ENCODE measurements around the gene CNTNAP5. TPM values are rescaled to one million over a fixed set of nuclear protein-coding genes. Genes with fewer than 3 reads are reported as not detected.

The CNTNAP5 gene
- total and polyA plus RNA-seq, 2 of the 8 experiments (the other 6 are each of a cell fraction or from before 2014, with no cell fraction given) = 0.11 to 0.76 TPM

- Histone ChIP-seq H3K18ac (ENCODE audit: extremely low read depth, low read length) (no peak overlapping the region), H2BK15ac (ENCODE audit: low read length) (no peak overlapping the region), H3K4me2 (ENCODE audit: insufficient read depth in 1 of 2, low read depth in 2 of 2, low read length in 2 of 2) (no peak overlapping the region), H3K23ac (ENCODE audit: insufficient read length) (no peak overlapping the region), H3K14ac (ENCODE audit: insufficient read length) (no peak overlapping the region), H3K23me2 (ENCODE audit: low read depth, low read length) (no peaks in the 10 kb centered on the region; the same call in 1 of the 2 replicates), H3K9me3 (ENCODE audit: insufficient read depth in 2 of 2, low read depth in 1 of 2, low read length in 1 of 2) (no peaks in the 10 kb centered on the region), H2AFZ (ENCODE audit: low read length) (no peak overlapping the region), H3K4ac (replicated peaks; ENCODE audit: insufficient read length, low read depth, low read length) (no peak overlapping the region), H3K27ac (ENCODE audit: low read depth, low read length) (no peak overlapping the region), H3K4me3 (ENCODE audit: extremely low read depth in 1 of 4, insufficient read depth in 2 of 4, low read depth in 3 of 4, low read length in 4 of 4) (no peak overlapping the region), H2BK12ac (ENCODE audit: low read depth, low read length) (no peak overlapping the region), H4K91ac (replicated peaks; ENCODE audit: insufficient read length, low read length) (no peak overlapping the region), H2BK20ac (ENCODE audit: low read length) (no peak overlapping the region), H3K56ac (replicated peaks; ENCODE audit: insufficient read length, low read depth, low read length) (no peak overlapping the region), H4K8ac (ENCODE audit: extremely low read depth, insufficient read depth, low read length) (no peak overlapping the region), H3K79me2 (ENCODE audit: control insufficient read depth in 1 of 2, insufficient read depth in 2 of 2, low read length in 2 of 2) (no peaks in the 10 kb centered on the region), H4K5ac (ENCODE audit: insufficient read length, low read depth, low read length) (no peak overlapping the region), H4K20me1 (replicated peaks in 1 of 2; ENCODE audit: control insufficient read depth in 1 of 2, insufficient read depth in 2 of 2, low read length in 2 of 2) (no peaks in the 10 kb centered on the region), H3K9ac (replicated peaks in 1 of 4; ENCODE audit: extremely low read depth in 1 of 4, low read depth in 3 of 4, low read length in 3 of 4) (no peak overlapping the region), H2BK5ac (ENCODE audit: low read depth, low read length) (no peak overlapping the region), H3K79me1 (ENCODE audit: low read depth, low read length) (no peaks in the 10 kb centered on the region), H2BK120ac (replicated peaks; ENCODE audit: low read depth, low read length) (no peak overlapping the region), H2AK5ac (ENCODE audit: low read depth, low read length) (no peak overlapping the region), H3K4me1 (replicated peaks in 1 of 4; ENCODE audit: control insufficient read depth in 3 of 4, insufficient read depth in 4 of 4, low read length in 3 of 4) (no peaks in the 10 kb centered on the region), H3K27me3 (replicated peaks in 1 of 4; ENCODE audit: control insufficient read depth in 3 of 4, extremely low read depth in 1 of 4, insufficient read depth in 3 of 4, low read length in 3 of 4) (peaks cover 0 to 1% (median 0%) of the 10 kb centered on the region in 4 experiments; a peak in 1 of 7 replicates), H3K36me3 (ENCODE audit: control insufficient read depth in 2 of 4, insufficient read depth in 4 of 4, low read length in 3 of 4) (no peaks in the 10 kb centered on the region)
- TF ChIP-seq CHD2 (IDR thresholded peaks at IDR 0.05; ENCODE audit: low read length) (no peak), MAFK (IDR thresholded peaks at IDR 0.05; ENCODE audit: low read depth, low read length) (no peak), TEAD4 (IDR thresholded peaks at IDR 0.05; ENCODE audit: low read depth, low read length) (no peak), CBX5 (IDR thresholded peaks at IDR 0.05; ENCODE audit: low read depth, low read length) (no peak), TAF7 (optimal IDR thresholded peaks at IDR 0.05; ENCODE audit: borderline replicate concordance, low read depth, low read length) (no peak), TBP (IDR thresholded peaks at IDR 0.05; ENCODE audit: low read depth, low read length) (no peak), HDAC2 (IDR thresholded peaks at IDR 0.05; ENCODE audit: borderline replicate concordance in 1 of 2, low read depth in 2 of 2, low read length in 2 of 2) (no peak), RBBP5 (IDR thresholded peaks at IDR 0.05; ENCODE audit: borderline replicate concordance, low read depth, low read length) (no peak), NRF1 (IDR thresholded peaks at IDR 0.05; ENCODE audit: low read depth, low read length) (no peak), SAP30 (IDR thresholded peaks at IDR 0.05; ENCODE audit: insufficient read depth, insufficient replicate concordance, low read length) (no peak), EZH2 (IDR thresholded peaks at IDR 0.05; ENCODE audit: low read depth, low read length, severe bottlenecking) (no peak)
- CTCF ChIA-PET (ENCODE audit: partially characterized antibody) = no interaction called here
- FAIRE-seq (no peak), DNase-seq (ENCODE audit: low read depth in 1 of 2, low spot score in 2 of 2) (no peak)
- 93% methylated on average over 4 of the region's 5 CpGs; no CpG with 5 or more reads in 1 of the 2 experiments for WGBS, 2 experiments (ENCODE audit: extremely low coverage in 1 of 2, insufficient coverage in 1 of 2, insufficient read length in 1 of 2, insufficient replicate concordance in 2 of 2, low coverage in 1 of 2, low lambda C conversion rate in 2 of 2, missing lambda C conversion rate in 1 of 2)
- POLR2A ChIA-PET (ENCODE audit: partially characterized antibody) = no interaction called here
These were observed 679.2 kb downstream of the CNTNAP5 start for GRCh38 chr2:124704071-124704925.

Measured in H1 (cell line).